SIG-M5 treated with dmso at 0.1 percent for 504 hours (cell line): ENCODE measurements around the gene OR4D10.

Experiments
- DNase-seq: peaks from one replicate; lab custom pipeline; 2025; ENCODE audit not compliant: unreplicated experiment; lab: John Stamatoyannopoulos, UW

OR4D10 gene

GRCh38 chr11:59523541-59523940, 50.4 kb downstream of the OR4D10 start:
- no peak for DNase-seq

DNA sequence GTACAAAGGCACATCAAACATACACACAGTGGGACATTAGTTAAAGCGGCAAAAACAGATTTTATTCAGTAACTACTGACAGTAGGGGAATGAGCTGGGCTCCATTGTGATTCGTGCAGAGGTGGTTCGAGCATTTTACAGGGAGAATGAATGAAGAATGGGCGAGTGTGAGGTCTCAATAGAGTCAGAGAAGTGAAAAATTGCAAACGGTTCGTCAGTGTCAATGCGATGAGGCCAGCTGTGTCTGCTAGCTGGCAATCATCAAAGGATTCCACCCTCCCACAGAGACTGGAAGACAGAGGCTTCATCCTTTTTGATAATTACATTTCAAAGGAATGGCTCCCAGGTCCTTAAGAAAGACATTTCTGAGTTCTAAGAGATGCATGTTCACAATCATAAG, 55.6 kb downstream of the OR4D10 start:
- DNase-seq: no peak
